Measurements from ENCODE around the gene TMEM108.

GRCh38 chr3:133428552-133428951, 390.4 kb downstream of the TMEM108 start:
- TF ChIP-seq, protein P1, sequence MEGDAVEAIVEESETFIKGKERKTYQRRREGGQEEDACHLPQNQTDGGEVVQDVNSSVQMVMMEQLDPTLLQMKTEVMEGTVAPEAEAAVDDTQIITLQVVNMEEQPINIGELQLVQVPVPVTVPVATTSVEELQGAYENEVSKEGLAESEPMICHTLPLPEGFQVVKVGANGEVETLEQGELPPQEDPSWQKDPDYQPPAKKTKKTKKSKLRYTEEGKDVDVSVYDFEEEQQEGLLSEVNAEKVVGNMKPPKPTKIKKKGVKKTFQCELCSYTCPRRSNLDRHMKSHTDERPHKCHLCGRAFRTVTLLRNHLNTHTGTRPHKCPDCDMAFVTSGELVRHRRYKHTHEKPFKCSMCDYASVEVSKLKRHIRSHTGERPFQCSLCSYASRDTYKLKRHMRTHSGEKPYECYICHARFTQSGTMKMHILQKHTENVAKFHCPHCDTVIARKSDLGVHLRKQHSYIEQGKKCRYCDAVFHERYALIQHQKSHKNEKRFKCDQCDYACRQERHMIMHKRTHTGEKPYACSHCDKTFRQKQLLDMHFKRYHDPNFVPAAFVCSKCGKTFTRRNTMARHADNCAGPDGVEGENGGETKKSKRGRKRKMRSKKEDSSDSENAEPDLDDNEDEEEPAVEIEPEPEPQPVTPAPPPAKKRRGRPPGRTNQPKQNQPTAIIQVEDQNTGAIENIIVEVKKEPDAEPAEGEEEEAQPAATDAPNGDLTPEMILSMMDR (IDR thresholded peaks at IDR 0.05), result no peak
- no peak for TF ChIP-seq POLR2A (IDR thresholded peaks at IDR 0.05)

All from lower leg skin (tissue), 3 donors.